Inflammatory macrophage treated with lipopolysaccharide for 4 hours (primary cell): ENCODE measurements around the gene MICA.

Experiments used
- DNase-seq: peaks from one replicate; pipeline ENCODE4 v3.0.0-alpha.2; 2020

MICA gene

DNA sequence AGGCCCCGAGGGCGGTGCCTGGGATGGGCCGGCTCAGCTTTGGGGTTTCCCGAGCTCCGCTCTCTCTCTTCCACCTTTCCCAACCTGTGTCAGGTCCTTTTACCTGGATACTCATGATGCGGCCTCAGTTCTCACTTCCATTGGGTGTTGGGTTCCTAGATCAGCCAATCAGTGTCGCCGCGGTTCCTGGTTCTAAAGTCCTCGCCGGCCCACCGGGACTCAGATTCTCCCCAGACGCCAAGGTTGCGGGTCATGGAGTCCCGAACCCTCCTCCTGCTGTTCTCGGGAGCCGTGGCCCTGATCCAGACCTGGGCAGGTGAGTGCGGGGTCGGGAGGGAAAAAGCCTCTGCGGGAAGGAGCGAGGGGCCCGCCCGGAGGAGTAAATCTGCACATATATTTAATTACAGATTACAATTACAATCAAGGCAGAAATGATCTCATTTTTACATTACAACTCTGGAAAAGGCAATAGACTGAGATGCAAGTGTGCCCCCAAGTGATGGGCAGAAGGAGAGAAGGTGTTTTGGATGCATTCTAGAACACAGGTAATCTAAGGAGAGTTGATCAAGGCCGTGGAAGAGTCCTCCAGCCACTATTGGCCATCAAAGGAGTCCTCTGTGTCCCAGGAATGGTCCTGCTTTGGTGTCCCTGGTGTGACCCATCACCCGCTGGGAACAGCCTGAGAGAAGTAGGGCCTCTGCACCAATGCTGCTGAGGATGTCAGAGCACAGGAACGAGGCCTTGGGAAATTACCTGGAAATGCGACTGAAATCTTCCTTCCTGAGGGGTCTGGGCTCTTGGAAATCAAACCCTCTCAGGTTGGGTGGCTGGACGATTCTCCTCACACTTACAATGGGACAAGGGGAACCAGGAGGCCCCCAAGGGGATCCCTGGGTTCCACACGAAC, 59.8 kb downstream of the MICA start:
- DNase-seq: peak; percentile 89

DNA sequence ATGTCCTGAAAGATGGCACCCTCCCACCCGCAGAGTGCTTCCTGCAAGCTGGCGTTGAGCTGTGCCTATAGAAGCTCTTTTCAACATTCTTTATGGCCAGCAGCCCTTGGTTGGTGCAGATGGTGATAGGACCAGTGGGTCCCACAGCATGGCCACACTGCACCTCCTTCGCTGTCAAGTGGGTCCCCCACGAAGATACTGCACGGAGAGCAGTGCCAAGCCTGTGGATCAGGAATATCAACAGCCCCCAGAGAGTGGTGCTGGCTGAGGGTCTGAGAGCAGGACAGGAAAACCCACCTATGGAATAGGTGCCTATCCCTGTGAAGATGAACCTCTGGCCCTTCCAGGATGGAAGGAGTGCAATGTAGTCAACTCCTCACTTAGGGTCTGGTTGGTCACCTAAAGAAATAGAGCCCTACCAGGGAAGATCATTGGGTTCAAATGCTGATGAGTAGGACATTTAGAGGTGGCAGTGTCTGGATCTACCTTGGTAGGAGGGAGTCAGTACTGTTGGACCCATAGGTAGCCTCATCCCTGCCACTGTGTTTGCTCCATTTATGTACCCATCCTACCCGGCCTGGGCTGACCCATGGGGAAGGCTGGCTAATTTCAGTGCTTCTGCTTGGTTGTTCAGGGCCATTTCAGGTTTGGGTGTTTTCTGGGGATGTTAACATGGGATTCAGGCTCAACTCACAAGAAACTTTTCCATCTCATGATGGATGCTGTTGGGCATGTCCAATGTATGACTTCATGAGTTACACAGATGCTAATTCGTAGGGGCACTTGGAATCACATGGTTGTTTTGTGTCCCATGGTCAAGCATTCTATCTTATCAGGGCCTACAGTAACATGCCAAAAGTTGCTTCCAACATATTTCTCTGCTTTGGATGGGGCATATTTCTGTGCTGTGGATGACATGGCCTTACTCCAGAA, 61.1 kb downstream of the MICA start:
- no peak for DNase-seq
